HEK293 (cell line): Measurements from ENCODE around the gene CMTM5.

Experiments
- ZNF184 ChIP-seq: fragments of 450-650 bp; IDR thresholded peaks from 2 replicates; pipeline ENCODE4 v1.5.1; 2018; ENCODE audit warnings: missing biosample characterization, mild to moderate bottlenecking, missing genetic modification characterization
- TF ChIP-seq, protein P1 (sequence below): fragments of 450-650 bp; formaldehyde crosslinking; IDR thresholded peaks from 2 replicates; pipeline ENCODE4 v1.5.1; 2016; ENCODE audit warnings: missing biosample characterization, missing genetic modification characterization

DNA sequence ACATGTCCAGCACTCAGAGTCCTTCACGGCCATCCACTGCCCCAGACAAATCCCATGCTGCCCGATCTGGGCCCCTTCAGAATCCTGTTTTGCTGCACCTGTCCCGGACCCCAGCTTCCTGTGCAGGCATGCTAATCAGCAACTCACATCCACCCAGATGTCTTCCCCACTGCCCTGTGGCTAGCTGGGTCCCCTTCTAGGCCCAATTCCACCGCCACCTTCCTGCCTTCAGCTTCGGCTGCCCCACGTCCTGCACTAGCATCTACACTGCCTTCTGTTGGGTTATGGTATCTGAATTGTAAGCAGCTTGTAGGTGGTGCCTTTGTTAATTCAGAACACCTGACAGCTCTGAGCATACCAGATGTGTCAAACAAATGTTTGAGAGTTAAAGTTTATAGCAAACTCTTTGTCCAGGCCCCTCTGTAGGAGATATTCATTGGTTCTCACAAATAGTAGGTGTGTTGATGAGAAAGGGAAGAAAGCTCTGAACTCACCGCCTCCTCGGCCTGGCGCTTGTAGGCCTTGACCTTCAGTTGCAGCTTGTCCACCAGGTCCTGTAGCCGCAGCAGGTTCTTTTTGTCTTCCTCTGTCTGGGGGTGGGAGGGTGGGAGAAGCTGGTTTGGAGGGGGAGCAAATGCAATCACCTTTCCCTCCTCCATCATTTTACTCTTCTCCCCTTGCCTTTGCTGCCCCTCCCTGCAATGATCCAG, 6.0 kb downstream of the CMTM5 start:
- TF ChIP-seq ZNF184 (tag by site-specific recombination) = no peak
- TF ChIP-seq, protein P1, sequence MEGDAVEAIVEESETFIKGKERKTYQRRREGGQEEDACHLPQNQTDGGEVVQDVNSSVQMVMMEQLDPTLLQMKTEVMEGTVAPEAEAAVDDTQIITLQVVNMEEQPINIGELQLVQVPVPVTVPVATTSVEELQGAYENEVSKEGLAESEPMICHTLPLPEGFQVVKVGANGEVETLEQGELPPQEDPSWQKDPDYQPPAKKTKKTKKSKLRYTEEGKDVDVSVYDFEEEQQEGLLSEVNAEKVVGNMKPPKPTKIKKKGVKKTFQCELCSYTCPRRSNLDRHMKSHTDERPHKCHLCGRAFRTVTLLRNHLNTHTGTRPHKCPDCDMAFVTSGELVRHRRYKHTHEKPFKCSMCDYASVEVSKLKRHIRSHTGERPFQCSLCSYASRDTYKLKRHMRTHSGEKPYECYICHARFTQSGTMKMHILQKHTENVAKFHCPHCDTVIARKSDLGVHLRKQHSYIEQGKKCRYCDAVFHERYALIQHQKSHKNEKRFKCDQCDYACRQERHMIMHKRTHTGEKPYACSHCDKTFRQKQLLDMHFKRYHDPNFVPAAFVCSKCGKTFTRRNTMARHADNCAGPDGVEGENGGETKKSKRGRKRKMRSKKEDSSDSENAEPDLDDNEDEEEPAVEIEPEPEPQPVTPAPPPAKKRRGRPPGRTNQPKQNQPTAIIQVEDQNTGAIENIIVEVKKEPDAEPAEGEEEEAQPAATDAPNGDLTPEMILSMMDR (tag by site-specific recombination) = no peak
